ENCODE measurements around the gene RGL1.
"Not testable (repeated sequence)": the region's sequence is repeated elsewhere in the genome, so short reads cannot be mapped to it uniquely, and the experiment has no call there.

Gene RGL1

GRCh38 chr1:183804916-183805841 is at the start of gene RGL1:
Gene RGL1, plus strand, starts transcription at chr1:183805120. Its CDS starts 178 bp downstream, at chr1:183805298.
- DNase-seq, result peak; percentile 62

- DNase-seq, result no peak
Observed at GRCh38 chr1:183756326-183756725, 48.6 kb upstream of the RGL1 start.

DNA sequence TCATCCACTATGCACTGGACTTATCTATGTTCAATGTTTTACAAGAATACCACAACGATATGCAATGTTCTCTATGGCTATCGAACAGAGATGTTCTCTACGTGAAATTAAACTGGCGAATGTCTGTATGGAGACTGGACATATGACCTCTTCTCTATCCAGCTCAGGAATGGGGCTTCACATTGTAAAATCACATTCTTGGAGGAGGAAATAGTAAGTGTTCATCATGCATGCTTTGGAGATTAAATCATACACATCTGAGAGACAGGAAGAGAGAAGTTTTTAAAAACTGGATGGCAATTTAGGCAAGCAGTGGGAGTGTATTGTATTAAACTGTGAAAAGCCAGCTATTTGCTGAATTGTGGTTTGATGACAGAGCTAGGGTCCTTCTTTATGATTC is 47.9 kb upstream of the RGL1 start:
- no peak for DNase-seq

GRCh38 chr1:183758913-183759312 is 46.0 kb upstream of the RGL1 start:
- DNase-seq, result no peak

DNA sequence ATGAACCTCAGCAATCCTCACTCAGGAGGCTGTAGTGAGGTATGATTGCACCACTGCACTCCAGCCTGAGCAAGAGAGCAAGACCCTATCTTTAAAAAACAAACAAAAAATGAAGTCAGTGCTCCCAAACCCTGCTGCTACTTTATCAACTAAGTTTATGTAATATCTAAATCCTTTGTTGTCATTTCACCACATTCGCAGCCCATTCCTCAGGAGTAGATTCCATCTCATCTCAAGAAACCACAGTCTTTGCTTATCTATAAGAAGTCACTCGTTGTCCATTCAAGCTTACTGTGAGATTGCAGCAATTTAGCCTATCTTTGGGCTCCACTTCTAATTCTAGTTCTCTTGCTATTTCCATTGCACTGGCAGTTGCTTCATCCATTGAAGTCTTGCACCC is 44.3 kb upstream of the RGL1 start:
- DNase-seq, result no peak

GRCh38 chr1:183761871-183762270 is 43.0 kb upstream of the RGL1 start:
- no peak for DNase-seq

GRCh38 chr1:183762856-183763255 is 42.1 kb upstream of the RGL1 start:
- DNase-seq, result not testable (repeated sequence)

DNA sequence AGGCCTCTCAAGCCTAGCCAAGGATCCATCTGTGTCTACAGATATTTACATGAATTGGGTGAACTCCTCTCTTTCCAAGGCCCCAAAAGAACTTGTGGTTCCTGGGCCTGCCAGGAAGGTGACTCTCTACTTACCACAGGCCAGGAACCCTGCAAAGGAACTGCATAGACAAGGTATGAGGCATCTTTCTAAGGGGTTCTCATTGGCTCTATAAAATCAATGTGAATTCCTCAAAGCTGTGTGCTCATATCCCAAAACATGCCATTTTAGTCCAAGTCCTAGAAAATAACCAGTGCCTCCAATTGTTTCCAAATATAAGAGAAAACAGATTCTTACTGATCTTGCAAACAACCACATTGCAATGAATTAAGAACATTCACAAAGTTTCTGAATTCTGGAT is 39.9 kb upstream of the RGL1 start:
- no peak for DNase-seq

DNA sequence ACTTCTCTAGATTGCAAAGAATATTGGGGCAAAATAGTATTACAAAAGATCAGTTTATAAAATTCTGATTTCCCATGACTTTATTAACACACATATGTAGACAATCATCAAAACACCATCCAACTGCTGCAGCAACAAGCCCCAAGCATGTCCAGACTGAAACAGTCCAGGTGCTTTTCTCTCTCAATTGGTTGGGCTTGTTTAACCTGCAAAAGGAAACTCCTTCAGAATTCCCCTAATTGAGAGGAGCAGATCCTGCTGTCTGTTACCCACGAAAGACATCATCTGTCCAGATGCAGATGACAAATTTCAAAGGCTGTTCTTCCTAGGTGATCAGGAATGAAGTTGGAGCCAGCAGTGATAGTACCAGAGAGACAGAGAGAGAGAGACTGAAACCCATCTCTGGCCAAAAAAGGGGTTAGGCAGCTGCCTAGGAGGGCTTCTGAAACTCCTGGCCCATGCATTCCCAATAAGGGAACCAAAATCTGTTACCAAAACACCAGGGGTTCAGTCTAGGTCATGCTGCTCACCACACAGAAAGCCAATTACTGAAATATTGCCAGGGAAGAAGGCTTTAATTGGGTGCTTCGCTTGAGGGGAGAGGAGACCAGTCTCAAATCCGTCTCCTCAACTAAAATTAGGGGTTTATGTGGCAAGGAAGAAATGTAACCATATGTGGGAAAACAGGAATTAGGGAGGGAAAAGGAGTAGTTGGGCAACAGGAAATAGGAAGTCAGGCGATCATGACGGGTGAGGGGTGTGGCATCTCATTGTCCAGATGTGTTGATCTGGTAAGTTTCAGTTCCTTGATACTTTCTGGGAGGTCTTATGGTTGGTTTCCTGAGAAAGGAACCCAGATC is 34.7 kb upstream of the RGL1 start:
- DNase-seq, result no peak

DNA sequence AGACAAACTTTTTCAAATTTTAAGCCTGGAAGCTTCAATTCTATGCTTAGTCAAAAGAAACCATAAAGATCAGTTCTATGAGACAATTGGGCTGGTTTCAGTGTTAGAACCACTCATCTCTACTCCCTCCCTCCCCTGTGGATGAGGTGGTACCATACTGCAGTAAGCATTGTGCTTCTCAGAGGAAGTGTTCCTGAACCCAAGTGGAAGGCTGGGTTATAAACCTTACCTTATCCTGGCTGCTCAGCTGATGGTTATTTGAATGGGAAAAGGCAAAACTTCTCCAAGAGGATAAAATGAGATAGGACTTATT is 34.1 kb upstream of the RGL1 start:
- DNase-seq, result no peak

DNA sequence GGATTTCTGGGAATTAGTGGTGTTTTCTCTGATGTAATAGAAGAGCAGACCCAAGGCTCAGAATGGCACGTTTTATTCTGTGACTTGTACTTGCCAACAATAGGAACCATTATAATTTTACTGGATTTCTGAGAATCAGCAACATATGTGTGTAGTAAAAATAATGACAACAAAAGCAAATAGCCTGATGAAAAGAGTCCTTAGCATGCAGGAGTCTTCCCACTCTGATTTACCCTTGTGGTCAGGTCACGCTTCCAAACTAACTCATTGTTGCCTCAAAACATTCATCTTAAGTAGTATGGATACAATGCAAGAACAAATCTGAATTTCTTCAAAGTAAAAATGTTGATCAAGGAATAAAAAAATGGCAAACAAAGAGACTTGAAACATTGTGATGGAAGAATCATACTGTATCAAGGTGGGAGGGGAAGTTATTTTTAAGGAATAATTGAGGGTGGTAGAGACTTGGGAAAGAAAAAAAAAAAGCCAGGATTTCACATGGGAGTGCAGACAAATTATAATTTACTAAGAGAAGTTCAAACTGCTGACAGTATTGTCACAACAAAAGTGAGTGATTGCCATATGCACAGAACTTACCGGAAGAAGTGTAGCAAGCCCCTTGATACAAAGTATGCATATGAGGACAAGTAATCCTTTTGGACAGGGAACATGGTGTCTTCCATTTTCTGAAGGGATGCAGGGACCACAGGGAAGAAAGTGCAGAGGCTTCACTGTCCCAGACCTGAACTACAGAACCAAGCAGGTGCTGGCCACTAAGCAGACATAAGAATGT is 31.2 kb upstream of the RGL1 start:
- no peak for DNase-seq

DNA sequence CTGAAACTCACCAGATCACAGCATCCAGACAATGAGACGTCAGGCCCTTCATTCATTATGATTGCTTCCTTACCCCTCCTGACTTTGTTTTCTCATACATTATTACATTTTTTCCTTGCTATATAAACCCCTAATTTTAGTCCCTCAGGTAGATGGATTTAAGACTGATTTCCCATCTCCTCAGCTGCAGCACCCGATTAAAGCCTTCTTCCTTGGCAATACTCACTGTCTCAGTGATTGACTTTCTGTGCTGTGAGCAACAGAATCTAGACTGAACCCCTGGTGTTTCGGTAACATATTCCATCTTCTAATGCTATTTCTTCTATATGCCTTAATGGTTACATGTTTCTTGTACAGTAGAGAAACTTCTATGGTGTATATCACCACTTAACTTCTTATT is 30.0 kb upstream of the RGL1 start:
- DNase-seq, result no peak

DNA sequence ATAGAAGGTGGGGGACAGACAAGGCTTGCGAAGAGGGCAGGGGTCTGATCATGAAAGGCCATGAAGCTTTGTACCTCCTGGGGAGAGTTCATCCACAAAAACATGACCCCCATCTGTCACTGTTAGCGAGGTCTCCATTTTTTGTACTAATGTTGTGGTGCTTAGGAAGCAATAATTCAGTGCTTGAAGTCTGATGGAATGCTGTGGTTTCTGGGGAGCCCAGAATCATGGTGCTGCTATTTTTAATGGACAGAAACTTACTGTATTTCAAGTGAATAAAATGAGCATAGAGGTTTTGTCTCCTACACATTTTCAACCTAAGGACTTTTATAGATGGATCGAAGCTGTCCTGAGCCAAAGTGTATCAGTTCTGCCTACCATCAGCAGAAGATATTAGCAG is 28.2 kb upstream of the RGL1 start:
- no peak for DNase-seq

DNA sequence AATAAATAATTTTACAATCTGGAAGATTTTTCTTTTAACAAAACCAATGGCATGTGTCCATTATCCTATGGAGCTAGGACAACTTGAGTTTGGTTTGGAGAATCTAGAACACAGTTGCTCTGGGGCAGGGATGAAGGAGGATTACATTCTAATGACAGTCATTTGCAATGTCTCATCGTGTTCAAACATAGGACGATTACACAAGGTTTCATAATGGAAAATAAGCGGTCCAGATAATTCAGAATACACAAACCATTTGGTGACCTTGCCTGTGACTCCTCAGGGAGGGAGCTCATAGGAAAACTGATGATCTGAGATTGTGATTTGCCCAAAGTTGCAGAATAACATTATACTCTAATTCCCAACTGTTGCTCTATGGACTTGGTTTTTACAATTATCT is 27.6 kb upstream of the RGL1 start:
- no peak for DNase-seq

GRCh38 chr1:183778045-183778444 is 26.9 kb upstream of the RGL1 start:
- DNase-seq, result no peak

DNA sequence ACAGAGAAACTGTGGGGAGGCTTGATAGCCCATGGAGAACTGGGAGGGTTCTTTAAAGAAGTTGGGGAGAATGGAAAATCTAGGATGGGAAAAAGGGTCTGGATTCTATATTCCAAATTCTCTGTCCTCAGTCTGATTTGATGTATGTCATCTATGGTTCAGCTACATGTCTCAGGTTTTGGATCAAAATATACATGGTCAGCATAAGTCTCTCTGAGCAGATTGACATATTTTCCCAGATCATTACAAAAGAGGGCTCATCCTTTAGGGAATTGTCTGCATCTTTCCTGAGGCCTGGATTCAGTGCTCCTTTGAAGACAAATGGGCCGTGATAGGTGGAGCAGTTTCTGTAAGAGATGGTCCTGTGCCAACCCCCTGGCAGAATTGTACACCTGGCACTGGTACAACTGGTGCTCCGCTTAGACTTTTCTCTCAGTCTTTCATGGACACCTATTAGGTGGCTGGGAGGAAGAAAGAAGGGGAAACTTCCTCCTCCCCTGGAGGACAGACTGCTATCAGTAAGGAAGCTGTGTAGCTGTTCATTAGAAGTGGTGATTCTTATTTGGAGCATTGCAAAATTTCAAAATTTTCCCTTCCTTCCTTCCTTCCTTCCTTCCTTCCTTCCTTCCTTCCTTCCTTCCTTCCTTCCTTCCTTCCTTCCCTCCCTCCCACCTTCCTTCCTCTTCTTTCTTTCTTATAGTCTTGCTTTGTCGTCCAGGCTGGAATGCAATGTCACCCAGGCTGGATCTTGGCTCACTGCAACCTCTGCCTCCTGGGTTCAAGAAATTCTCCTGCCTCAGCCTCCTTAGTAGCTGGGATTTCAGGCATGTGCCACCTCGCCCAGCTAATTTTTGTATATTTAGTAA is 26.1 kb upstream of the RGL1 start:
- DNase-seq, result no peak

DNA sequence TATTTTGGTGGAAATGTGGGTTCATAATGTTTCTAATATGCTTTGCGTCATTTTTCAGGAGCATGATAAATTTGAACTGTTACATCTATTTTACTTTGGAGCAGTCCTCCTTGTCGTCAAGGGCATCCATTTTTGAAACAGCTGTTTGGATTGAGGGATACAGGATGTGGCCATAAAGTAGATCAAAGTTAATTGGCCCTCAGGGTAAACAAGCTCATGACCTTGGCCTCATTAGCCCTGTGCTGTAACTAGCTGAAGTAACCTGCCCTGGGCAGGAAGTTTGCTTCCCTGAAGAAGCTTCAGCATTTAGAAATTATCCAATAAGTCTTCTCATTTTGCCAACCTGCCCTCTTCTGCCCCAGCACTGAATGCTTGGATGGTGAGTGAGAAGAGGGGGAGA is 24.8 kb upstream of the RGL1 start:
- no peak for DNase-seq

DNA sequence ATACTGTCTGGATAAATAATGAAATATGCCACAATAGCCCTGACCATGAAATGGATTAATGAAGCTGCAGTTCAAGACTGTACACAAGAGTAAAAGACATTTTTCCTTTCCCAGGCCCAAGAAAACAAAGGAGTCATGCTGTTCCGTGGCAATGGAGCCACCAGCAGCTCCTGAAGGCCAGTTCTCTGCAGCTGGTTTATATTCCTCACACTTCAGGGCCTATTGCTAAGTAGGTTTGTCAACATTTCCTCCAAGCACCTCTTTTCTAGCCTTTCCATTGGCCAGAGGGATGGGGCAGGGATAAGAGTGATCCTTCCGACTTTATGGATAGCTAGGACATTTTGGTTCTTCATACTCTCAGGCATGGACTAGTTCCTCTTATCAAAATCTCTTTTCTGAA is 24.2 kb upstream of the RGL1 start:
- DNase-seq, result no peak

- no peak for DNase-seq
Observed at GRCh38 chr1:183783342-183783741, 21.6 kb upstream of the RGL1 start.

- no peak for DNase-seq
Observed at GRCh38 chr1:183783767-183784637, 20.9 kb upstream of the RGL1 start.

DNA sequence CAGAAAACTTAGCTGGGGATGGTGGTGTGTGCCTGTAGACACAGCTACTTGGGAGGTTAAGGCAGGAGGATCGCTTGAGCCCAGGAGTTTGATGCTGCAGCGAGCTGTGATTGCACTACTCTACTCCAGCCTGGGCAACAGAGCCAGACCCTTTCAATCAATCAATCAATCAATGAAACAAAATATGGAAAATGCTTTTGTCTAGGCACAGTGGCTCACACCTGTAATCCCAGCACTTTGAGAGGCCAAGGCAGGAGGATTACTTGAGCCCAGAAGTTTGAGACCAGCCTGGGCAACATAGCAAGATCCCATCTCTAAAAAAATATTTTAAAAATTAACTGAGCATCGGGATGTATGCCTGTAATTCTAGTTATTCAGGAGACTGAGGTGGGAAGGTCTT is 19.0 kb upstream of the RGL1 start:
- DNase-seq, result not testable (repeated sequence)

All from activated CD8-positive, alpha-beta memory T cell treated with anti-CD3 and anti-CD28 coated beads for 24 hours (primary cell).